BE2C (cell line): ENCODE data around the gene ZSWIM7.

ENCODE experiments used
- DNase-seq: peaks from one replicate; pipeline ENCODE4 v3.0.0-alpha.2; 2020
- H3K27me3 ChIP-seq: fragments of 250-450 bp; sonication (Bioruptor Pico); 2 replicates; pipeline ENCODE4 v1.5.1; 2020; ENCODE audit warnings: mild to moderate bottlenecking
- H3K36me3 ChIP-seq: fragments of 250-450 bp; sonication (Bioruptor Pico); 2 replicates; pipeline ENCODE4 v1.5.1; 2020; ENCODE audit warnings: mild to moderate bottlenecking
- H3K4me1 ChIP-seq: fragments of 250-450 bp; sonication (Bioruptor Pico); 2 replicates; pipeline ENCODE4 v1.5.1; 2020
- H3K4me3 ChIP-seq: 2 replicates; pipeline ENCODE4 v1.5.1; 2011; ENCODE audit warnings: low read depth, low read length
- H3K9me3 ChIP-seq: fragments of 250-450 bp; sonication (Bioruptor Pico); 2 replicates; pipeline ENCODE4 v1.5.1; 2020
- CTCF ChIP-seq: IDR thresholded peaks from 2 replicates; pipeline ENCODE4 v1.5.1; 2012; ENCODE audit warnings: mild to moderate bottlenecking, low read depth, low read length

ZSWIM7 gene

GRCh38 chr17:15973016-15973415 is 26.5 kb downstream of the ZSWIM7 start:
- H3K9me3 ChIP-seq: no peaks in the 10 kb centered on the region
- no peak overlapping the region for H3K4me3 ChIP-seq
- DNase-seq: no peak
- TF ChIP-seq CTCF: no peak
- no peaks in the 10 kb centered on the region for H3K4me1 ChIP-seq
- no peaks in the 10 kb centered on the region for H3K27me3 ChIP-seq
- H3K36me3 ChIP-seq: no peaks in the 10 kb centered on the region

- Histone ChIP-seq H3K27me3 (no peaks in the 10 kb centered on the region), H3K4me1 (no peaks in the 10 kb centered on the region), H3K36me3 (no peaks in the 10 kb centered on the region), H3K9me3 (no peaks in the 10 kb centered on the region), H3K4me3 (no peak overlapping the region)
- no peak for DNase-seq
- no peak for TF ChIP-seq CTCF
Measured at GRCh38 chr17:15972497-15972951, 27.0 kb downstream of the ZSWIM7 start.

- H3K9me3 ChIP-seq: no peaks in the 10 kb centered on the region
- no peaks in the 10 kb centered on the region for H3K27me3 ChIP-seq
- H3K4me1 ChIP-seq: no peaks in the 10 kb centered on the region
- TF ChIP-seq CTCF: no peak
- DNase-seq: no peak
- H3K36me3 ChIP-seq: no peaks in the 10 kb centered on the region
- H3K4me3 ChIP-seq: no peak overlapping the region
Measured at GRCh38 chr17:15971882-15972281, 27.6 kb downstream of the ZSWIM7 start.

GRCh38 chr17:15971098-15971678 is 28.3 kb downstream of the ZSWIM7 start:
- no peak for TF ChIP-seq CTCF
- no peak for DNase-seq
- no peaks in the 10 kb centered on the region for H3K36me3 ChIP-seq
- no peaks in the 10 kb centered on the region for H3K9me3 ChIP-seq
- H3K27me3 ChIP-seq: no peaks in the 10 kb centered on the region
- H3K4me1 ChIP-seq: no peaks in the 10 kb centered on the region
- H3K4me3 ChIP-seq: no peak overlapping the region

GRCh38 chr17:15970500-15970899 is 29.0 kb downstream of the ZSWIM7 start:
- Histone ChIP-seq H3K4me3 (no peak overlapping the region), H3K36me3 (no peaks in the 10 kb centered on the region), H3K27me3 (no peaks in the 10 kb centered on the region), H3K4me1 (no peaks in the 10 kb centered on the region), H3K9me3 (no peaks in the 10 kb centered on the region)
- no peak for TF ChIP-seq CTCF
- DNase-seq: no peak

GRCh38 chr17:15969463-15969862 is 30.0 kb downstream of the ZSWIM7 start:
- no peak for TF ChIP-seq CTCF
- Histone ChIP-seq H3K27me3 (no peaks in the 10 kb centered on the region), H3K36me3 (no peaks in the 10 kb centered on the region), H3K4me3 (no peak overlapping the region), H3K4me1 (no peaks in the 10 kb centered on the region), H3K9me3 (no peaks in the 10 kb centered on the region)
- no peak for DNase-seq
